GM23338 (cell line): ENCODE results near the gene HMOX2. TPM values are rescaled to one million over a fixed set of nuclear protein-coding genes. Genes with fewer than 3 reads are reported as not detected.

Experiments
- ATAC-seq: fragments of 200-7000 bp; cut with Tn5 transposase; 3 replicates; pipeline ENCODE4 v1.9.1; 2020
- DNase-seq: peaks from one replicate; pipeline ENCODE4 v3.0.0-alpha.2; 2015; ENCODE audit warnings: low spot score
- H2AFZ ChIP-seq: fragments of 200-600 bp; sonication (generic); 2 replicates; pipeline ENCODE4 v1.8.0; 2016; ENCODE audit warnings: antibody characterized with exemption, mild to moderate bottlenecking, moderate library complexity
- H3F3A ChIP-seq: fragments of 200-600 bp; sonication (generic); replicated peaks from 2 replicates; pipeline ENCODE4 v1.8.0; 2017; ENCODE audit warnings: antibody characterized with exemption, mixed run types, low read depth
- H3K27ac ChIP-seq: fragments of 200-600 bp; sonication (generic); 2 replicates; pipeline ENCODE4 v1.6.1; 2016; ENCODE audit warnings: low read depth
- H3K27me3 ChIP-seq: fragments of 200-600 bp; sonication (generic); 2 replicates; pipeline ENCODE4 v1.8.0; 2016; ENCODE audit warnings: mild to moderate bottlenecking, mixed run types, moderate library complexity; ENCODE audit not compliant: insufficient read depth
- H3K36me3 ChIP-seq: fragments of 200-600 bp; sonication (generic); 2 replicates; pipeline ENCODE4 v1.8.0; 2016; ENCODE audit warnings: mild to moderate bottlenecking; ENCODE audit not compliant: insufficient read depth
- H3K4me1 ChIP-seq: fragments of 200-600 bp; sonication (generic); 2 replicates; pipeline ENCODE4 v1.8.0; 2016; ENCODE audit warnings: mild to moderate bottlenecking, moderate library complexity; ENCODE audit not compliant: insufficient read depth
- H3K4me2 ChIP-seq: fragments of 200-600 bp; sonication (generic); 2 replicates; pipeline ENCODE4 v1.7.1; 2017; ENCODE audit warnings: mixed run types
- H3K4me3 ChIP-seq: fragments of 200-600 bp; sonication (generic); 2 replicates; pipeline ENCODE4 v1.6.1; 2016; ENCODE audit warnings: mixed run types
- H3K79me2 ChIP-seq: fragments of 200-600 bp; sonication (generic); replicated peaks from 2 replicates; pipeline ENCODE4 v1.8.0; 2017; ENCODE audit warnings: mild to moderate bottlenecking; ENCODE audit not compliant: insufficient read depth
- H3K9me2 ChIP-seq: fragments of 200-600 bp; sonication (generic); 2 replicates; pipeline ENCODE4 v1.8.0; 2017; ENCODE audit not compliant: insufficient read depth
- H4K20me1 ChIP-seq: fragments of 200-600 bp; sonication (generic); replicated peaks from 2 replicates; pipeline ENCODE4 v1.8.0; 2017; ENCODE audit warnings: mild to moderate bottlenecking; ENCODE audit not compliant: insufficient read depth
- H3K27ac Mint-ChIP-seq: 2 replicates; pipeline ENCODE4 v1.8.0; 2020; ENCODE audit warnings: inconsistent platforms, mild to moderate bottlenecking, moderate library complexity, mixed read lengths
- H3K27me3 Mint-ChIP-seq: 3 replicates; pipeline ENCODE4 v1.8.0; 2022; ENCODE audit warnings: low read depth, mild to moderate bottlenecking, moderate library complexity, mixed read lengths, inconsistent platforms; ENCODE audit not compliant: insufficient read depth, poor library complexity
- H3K36me3 Mint-ChIP-seq: 3 replicates; pipeline ENCODE4 v1.8.0; 2021; ENCODE audit warnings: low read depth, mild to moderate bottlenecking, inconsistent platforms, moderate library complexity, mixed read lengths
- H3K4me1 Mint-ChIP-seq: 3 replicates; pipeline ENCODE4 v1.8.0; 2020; ENCODE audit warnings: mild to moderate bottlenecking, inconsistent platforms, mixed read lengths
- H3K4me3 Mint-ChIP-seq: 3 replicates; pipeline ENCODE4 v1.8.0; 2021; ENCODE audit warnings: moderate library complexity, mild to moderate bottlenecking, inconsistent platforms, mixed read lengths
- H3K9me3 Mint-ChIP-seq: 3 replicates; pipeline ENCODE4 v1.8.0; 2020; ENCODE audit warnings: moderate library complexity, mild to moderate bottlenecking, inconsistent platforms, mixed read lengths
- CREB1 ChIP-seq: fragments of 250-450 bp; sonication (Bioruptor Pico); IDR thresholded peaks from 2 replicates; pipeline ENCODE4 v1.5.0; 2020; ENCODE audit warnings: low read depth, mild to moderate bottlenecking, moderate library complexity
- ETS1 ChIP-seq: IDR thresholded peaks from 2 replicates; pipeline ENCODE4 v1.6.1; 2016; ENCODE audit warnings: antibody characterized with exemption
- EZH2 ChIP-seq: fragments of 200-600 bp; sonication (generic); IDR thresholded peaks from one replicate; pipeline ENCODE4 v1.8.0; 2017; ENCODE audit warnings: antibody characterized with exemption, mild to moderate bottlenecking, low read depth; ENCODE audit not compliant: unreplicated experiment
- EZH2phosphoT487 ChIP-seq: fragments of 200-600 bp; sonication (generic); IDR thresholded peaks from one replicate; pipeline ENCODE4 v1.8.1; 2018; ENCODE audit warnings: antibody characterized with exemption; ENCODE audit not compliant: unreplicated experiment
- JUNB ChIP-seq: IDR thresholded peaks from one replicate; pipeline ENCODE4 v1.6.1; 2016; ENCODE audit warnings: antibody characterized with exemption; ENCODE audit not compliant: unreplicated experiment
- NANOG ChIP-seq: IDR thresholded peaks from 2 replicates; pipeline ENCODE4 v1.6.1; 2016; ENCODE audit warnings: antibody characterized with exemption, borderline replicate concordance
- POLR2AphosphoS5 ChIP-seq: IDR thresholded peaks from 2 replicates; pipeline ENCODE4 v1.6.1; 2016; ENCODE audit warnings: antibody characterized with exemption, low read depth
- STAT1 ChIP-seq: IDR thresholded peaks from one replicate; pipeline ENCODE4 v1.6.1; 2016; ENCODE audit warnings: antibody characterized with exemption; ENCODE audit not compliant: unreplicated experiment
- ZNF114 ChIP-seq: fragments of 250-450 bp; sonication (Bioruptor Pico); IDR thresholded peaks from 2 replicates; pipeline ENCODE4 v1.5.0; 2020; ENCODE audit warnings: mild to moderate bottlenecking, moderate library complexity
- ZNF331 ChIP-seq: fragments of 250-450 bp; sonication (Bioruptor Pico); IDR thresholded peaks from 2 replicates; pipeline ENCODE4 v1.5.0; 2020; ENCODE audit warnings: low read depth, mild to moderate bottlenecking, moderate library complexity
- polyA plus RNA-seq: library from polyadenylated mRNA; unstranded; fragments of >200 nt; fragmentation: Nextera tagmentation; extraction: Ambion mirVana; gene quantifications from 2 replicates; pipeline ENCODE4 v1.2.1, GENCODE V29; 2016
- total RNA-seq: library from RNA; depleted of rRNA; stranded (reverse); fragments of >200 nt; shearing (Covaris generic); gene quantifications from 2 replicates; pipeline ENCODE4 v1.2.3, GENCODE V29; 2014
- TF ChIP-seq, protein P1 (sequence below): fragments of 250-450 bp; sonication (Bioruptor Pico); IDR thresholded peaks from 2 replicates; pipeline ENCODE4 v1.5.0; 2020; ENCODE audit warnings: mild to moderate bottlenecking, moderate library complexity
- TF ChIP-seq, protein P2 (sequence below): IDR thresholded peaks from one replicate; pipeline ENCODE4 v1.6.1; 2018; ENCODE audit warnings: antibody characterized with exemption; ENCODE audit not compliant: unreplicated experiment

Gene HMOX2
- total and polyA plus RNA-seq, 2 experiments from 2014 or later: 33.0 to 38.1 TPM

DNA sequence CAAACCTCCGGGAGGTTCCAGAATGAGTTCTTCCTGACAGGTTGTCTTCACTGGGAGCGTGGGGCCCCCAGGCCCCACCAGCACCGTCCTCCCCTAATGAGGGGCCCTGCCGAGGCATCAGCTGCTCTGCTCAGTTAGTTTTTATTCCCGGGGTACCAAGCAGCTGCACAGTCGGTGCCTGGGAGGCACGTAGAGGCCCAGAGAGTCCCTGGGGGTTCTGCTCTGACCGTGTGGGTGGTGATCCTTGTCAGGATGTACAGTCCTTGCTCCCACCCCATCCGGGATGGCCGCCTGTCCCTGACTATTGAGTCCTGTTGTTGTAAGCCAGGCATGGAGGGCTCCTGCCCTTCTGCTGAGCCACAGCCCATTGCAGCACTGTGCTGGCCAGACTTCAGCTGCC, 20.2 kb upstream of the HMOX2 start:
- Histone ChIP-seq H2AFZ (no peak overlapping the region), H3K4me1 (no peaks in the 10 kb centered on the region), H3K9me2 (no peaks in the 10 kb centered on the region), H3K36me3 (peaks cover 18% of the 10 kb centered on the region), H3F3A (peaks cover 17% of the 10 kb centered on the region), H3K27ac (no peak overlapping the region), H3K27me3 (no peaks in the 10 kb centered on the region), H4K20me1 (peaks cover 13% of the 10 kb centered on the region), H3K4me3 (no peak overlapping the region), H3K79me2 (no peaks in the 10 kb centered on the region), H3K4me2 (no peak overlapping the region)
- H3K4me3 Mint-ChIP-seq: no peak overlapping the region
- ATAC-seq (no peak), DNase-seq (no peak)
- no peaks in the 10 kb centered on the region for H3K9me3 Mint-ChIP-seq
- no peak overlapping the region for H3K27ac Mint-ChIP-seq
- peaks cover 7% of the 10 kb centered on the region for H3K4me1 Mint-ChIP-seq
- H3K27me3 Mint-ChIP-seq: peaks cover 20% of the 10 kb centered on the region
- TF ChIP-seq JUNB: no peak
- no peak for TF ChIP-seq ZNF114 (CRISPR knock-in tag)
- TF ChIP-seq NANOG: no peak
- TF ChIP-seq ZNF331 (CRISPR knock-in tag): no peak
- TF ChIP-seq, protein P1, sequence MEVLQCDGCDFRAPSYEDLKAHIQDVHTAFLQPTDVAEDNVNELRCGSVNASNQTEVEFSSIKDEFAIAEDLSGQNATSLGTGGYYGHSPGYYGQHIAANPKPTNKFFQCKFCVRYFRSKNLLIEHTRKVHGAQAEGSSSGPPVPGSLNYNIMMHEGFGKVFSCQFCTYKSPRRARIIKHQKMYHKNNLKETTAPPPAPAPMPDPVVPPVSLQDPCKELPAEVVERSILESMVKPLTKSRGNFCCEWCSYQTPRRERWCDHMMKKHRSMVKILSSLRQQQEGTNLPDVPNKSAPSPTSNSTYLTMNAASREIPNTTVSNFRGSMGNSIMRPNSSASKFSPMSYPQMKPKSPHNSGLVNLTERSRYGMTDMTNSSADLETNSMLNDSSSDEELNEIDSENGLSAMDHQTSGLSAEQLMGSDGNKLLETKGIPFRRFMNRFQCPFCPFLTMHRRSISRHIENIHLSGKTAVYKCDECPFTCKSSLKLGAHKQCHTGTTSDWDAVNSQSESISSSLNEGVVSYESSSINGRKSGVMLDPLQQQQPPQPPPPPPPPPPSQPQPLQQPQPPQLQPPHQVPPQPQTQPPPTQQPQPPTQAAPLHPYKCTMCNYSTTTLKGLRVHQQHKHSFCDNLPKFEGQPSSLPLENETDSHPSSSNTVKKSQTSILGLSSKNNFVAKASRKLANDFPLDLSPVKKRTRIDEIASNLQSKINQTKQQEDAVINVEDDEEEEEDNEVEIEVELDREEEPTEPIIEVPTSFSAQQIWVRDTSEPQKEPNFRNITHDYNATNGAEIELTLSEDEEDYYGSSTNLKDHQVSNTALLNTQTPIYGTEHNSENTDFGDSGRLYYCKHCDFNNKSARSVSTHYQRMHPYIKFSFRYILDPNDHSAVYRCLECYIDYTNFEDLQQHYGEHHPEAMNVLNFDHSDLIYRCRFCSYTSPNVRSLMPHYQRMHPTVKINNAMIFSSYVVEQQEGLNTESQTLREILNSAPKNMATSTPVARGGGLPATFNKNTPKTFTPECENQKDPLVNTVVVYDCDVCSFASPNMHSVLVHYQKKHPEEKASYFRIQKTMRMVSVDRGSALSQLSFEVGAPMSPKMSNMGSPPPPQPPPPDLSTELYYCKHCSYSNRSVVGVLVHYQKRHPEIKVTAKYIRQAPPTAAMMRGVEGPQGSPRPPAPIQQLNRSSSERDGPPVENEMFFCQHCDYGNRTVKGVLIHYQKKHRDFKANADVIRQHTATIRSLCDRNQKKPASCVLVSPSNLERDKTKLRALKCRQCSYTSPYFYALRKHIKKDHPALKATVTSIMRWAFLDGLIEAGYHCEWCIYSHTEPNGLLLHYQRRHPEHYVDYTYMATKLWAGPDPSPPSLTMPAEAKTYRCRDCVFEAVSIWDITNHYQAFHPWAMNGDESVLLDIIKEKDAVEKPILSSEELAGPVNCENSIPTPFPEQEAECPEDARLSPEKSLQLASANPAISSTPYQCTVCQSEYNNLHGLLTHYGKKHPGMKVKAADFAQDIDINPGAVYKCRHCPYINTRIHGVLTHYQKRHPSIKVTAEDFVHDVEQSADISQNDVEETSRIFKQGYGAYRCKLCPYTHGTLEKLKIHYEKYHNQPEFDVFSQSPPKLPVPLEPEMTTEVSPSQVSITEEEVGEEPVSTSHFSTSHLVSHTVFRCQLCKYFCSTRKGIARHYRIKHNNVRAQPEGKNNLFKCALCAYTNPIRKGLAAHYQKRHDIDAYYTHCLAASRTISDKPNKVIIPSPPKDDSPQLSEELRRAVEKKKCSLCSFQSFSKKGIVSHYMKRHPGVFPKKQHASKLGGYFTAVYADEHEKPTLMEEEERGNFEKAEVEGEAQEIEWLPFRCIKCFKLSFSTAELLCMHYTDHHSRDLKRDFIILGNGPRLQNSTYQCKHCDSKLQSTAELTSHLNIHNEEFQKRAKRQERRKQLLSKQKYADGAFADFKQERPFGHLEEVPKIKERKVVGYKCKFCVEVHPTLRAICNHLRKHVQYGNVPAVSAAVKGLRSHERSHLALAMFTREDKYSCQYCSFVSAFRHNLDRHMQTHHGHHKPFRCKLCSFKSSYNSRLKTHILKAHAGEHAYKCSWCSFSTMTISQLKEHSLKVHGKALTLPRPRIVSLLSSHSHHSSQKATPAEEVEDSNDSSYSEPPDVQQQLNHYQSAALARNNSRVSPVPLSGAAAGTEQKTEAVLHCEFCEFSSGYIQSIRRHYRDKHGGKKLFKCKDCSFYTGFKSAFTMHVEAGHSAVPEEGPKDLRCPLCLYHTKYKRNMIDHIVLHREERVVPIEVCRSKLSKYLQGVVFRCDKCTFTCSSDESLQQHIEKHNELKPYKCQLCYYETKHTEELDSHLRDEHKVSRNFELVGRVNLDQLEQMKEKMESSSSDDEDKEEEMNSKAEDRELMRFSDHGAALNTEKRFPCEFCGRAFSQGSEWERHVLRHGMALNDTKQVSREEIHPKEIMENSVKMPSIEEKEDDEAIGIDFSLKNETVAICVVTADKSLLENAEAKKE: no peak
- TF ChIP-seq STAT1: no peak
- no peak for TF ChIP-seq ETS1
- TF ChIP-seq, protein P2, sequence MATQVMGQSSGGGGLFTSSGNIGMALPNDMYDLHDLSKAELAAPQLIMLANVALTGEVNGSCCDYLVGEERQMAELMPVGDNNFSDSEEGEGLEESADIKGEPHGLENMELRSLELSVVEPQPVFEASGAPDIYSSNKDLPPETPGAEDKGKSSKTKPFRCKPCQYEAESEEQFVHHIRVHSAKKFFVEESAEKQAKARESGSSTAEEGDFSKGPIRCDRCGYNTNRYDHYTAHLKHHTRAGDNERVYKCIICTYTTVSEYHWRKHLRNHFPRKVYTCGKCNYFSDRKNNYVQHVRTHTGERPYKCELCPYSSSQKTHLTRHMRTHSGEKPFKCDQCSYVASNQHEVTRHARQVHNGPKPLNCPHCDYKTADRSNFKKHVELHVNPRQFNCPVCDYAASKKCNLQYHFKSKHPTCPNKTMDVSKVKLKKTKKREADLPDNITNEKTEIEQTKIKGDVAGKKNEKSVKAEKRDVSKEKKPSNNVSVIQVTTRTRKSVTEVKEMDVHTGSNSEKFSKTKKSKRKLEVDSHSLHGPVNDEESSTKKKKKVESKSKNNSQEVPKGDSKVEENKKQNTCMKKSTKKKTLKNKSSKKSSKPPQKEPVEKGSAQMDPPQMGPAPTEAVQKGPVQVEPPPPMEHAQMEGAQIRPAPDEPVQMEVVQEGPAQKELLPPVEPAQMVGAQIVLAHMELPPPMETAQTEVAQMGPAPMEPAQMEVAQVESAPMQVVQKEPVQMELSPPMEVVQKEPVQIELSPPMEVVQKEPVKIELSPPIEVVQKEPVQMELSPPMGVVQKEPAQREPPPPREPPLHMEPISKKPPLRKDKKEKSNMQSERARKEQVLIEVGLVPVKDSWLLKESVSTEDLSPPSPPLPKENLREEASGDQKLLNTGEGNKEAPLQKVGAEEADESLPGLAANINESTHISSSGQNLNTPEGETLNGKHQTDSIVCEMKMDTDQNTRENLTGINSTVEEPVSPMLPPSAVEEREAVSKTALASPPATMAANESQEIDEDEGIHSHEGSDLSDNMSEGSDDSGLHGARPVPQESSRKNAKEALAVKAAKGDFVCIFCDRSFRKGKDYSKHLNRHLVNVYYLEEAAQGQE: no peak
- no peak for TF ChIP-seq EZH2
- no peak for TF ChIP-seq POLR2AphosphoS5
- TF ChIP-seq CREB1: no peak
- TF ChIP-seq EZH2phosphoT487: no peak
- peaks cover 51% of the 10 kb centered on the region for H3K36me3 Mint-ChIP-seq
